ENCODE data around the gene POGLUT3. TPM values are rescaled to one million over a fixed set of nuclear protein-coding genes. Genes with fewer than 3 reads are reported as not detected.

POGLUT3 gene, protein sequence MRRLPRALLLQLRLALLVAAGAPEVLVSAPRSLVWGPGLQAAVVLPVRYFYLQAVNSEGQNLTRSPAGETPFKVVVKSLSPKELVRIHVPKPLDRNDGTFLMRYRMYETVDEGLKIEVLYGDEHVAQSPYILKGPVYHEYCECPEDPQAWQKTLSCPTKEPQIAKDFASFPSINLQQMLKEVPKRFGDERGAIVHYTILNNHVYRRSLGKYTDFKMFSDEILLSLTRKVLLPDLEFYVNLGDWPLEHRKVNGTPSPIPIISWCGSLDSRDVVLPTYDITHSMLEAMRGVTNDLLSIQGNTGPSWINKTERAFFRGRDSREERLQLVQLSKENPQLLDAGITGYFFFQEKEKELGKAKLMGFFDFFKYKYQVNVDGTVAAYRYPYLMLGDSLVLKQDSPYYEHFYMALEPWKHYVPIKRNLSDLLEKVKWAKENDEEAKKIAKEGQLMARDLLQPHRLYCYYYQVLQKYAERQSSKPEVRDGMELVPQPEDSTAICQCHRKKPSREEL
- total RNA-seq (2022; extraction: Qiagen RNA extraction; ENCODE audit: low read depth) = 9.1 to 11.6 TPM (median 10.8 TPM) in 5 replicates

DNA sequence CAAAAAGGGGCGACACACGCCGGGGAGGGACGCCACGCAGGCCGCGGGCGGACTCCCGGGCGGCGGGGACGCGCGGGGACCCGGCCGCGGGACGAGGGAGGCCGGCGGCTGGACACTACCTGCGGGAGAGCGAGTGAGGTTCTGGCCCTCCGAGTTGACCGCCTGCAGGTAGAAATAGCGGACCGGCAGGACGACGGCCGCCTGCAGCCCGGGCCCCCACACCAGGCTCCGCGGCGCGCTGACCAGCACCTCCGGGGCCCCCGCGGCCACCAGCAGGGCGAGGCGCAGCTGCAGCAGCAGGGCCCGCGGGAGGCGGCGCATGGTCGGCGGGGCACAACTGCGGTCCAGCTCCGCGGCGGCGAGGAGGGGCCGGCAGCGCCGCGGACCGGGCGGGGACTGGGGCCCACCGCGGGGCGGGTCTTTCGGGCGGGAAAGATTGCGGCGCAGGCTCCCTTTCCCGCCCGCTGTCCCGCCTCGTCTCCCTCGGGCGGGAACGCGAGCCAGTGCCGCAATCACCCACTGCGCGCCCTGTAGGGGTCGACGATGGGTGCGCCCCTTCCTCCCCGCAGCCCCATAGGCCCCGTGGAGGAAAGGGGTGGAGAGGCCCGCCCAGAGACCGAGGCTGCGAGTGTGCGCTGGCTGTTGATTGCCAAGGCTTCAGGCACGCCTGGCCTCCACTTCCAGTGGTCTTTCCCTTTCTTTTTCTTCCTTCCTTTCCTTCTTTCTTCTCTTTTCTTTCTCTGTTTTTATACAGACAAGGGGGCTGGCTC lies at the start of gene POGLUT3:
Gene POGLUT3 (minus strand): TSS at position 339 of the 770 bp plus-strand sequence. CDS start 18 bp downstream, at position 321.

DNA sequence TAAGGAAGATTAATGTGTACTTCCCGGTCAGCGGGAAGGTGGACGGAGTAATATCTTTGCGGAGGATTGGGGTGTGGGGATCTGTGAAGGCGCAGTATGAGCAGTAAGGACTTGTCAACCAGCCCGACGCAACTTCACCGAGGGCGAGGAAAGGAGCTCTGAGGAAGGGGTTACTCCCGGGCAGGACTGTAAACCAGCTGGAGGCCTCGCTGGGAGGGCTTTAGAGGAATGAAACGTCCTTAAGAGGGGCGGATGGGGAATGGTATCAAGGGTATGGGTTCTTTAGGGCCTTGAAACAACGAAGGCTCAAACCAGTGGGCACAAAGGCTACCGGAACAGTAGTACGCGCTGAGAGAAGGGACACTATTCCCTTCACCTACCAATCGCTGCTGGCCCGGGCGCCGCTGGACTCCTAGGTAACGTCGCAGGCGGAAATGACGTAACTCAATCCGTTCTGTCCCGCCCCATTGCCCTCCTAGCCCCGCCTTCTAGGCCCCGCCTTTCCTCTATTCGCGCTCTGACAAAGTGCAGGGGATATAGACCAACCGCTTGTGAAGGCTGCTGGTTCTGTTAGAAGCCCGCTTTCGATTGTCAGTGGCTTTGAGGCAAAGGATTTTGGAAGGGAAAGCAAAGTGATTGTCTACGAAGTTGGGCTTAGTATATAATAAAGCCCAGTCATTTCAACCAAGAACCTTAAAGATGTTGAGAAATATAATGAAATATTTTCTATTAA lies 30.9 kb downstream of the POGLUT3 start, which contains the start of gene C11orf65:
Gene C11orf65 (minus strand): TSS at position 439 of the 733 bp plus-strand sequence. CDS start 5,970 bp downstream, outside the sequence.

Other genes starting within 250 kb of the POGLUT3 start
- gene C11orf65, start 30.9 kb downstream of the POGLUT3 start, total RNA-seq (2022; extraction: Qiagen RNA extraction; ENCODE audit: low read depth) = 0.12 to 0.49 TPM (median 0.14 TPM) in 3 of 5 replicates, not detected in the others
- 0.02 to 0.05 TPM (median 0.03 TPM) in 4 of 5 replicates, not detected in the other for gene EXPH5, start 95.4 kb upstream of the POGLUT3 start, total RNA-seq (2022; extraction: Qiagen RNA extraction; ENCODE audit: low read depth)
- gene DDX10, start 166.7 kb upstream of the POGLUT3 start, total RNA-seq (2022; extraction: Qiagen RNA extraction; ENCODE audit: low read depth) = 40.1 to 44.4 TPM (median 42.7 TPM) in 5 replicates

Data from A549 treated with GW870086 at 1 μM for 4 hours (cell line).